Spleen (tissue), 11 donors: ENCODE results near the gene GALNT13. TPM values are rescaled to one million over a fixed set of nuclear protein-coding genes. Genes with fewer than 3 reads are reported as not detected.

Source experiments
- DNase-seq: peaks from one replicate; pipeline ENCODE4 v3.0.0-alpha.2; 2020
- H3K27ac ChIP-seq, 8 donors: fragments of 200-600 bp; sonication (generic) in 7 of 8; 1 replicate in 4 of 8; 2 replicates in 4 of 8; pipeline versions ENCODE4 v1.5.0 to v1.8.0; 2016 to 2021; ENCODE audit warnings: inconsistent platforms in 4 of 8, mild to moderate bottlenecking in 4 of 8, moderate library complexity in 1 of 8
- H3K27me3 ChIP-seq, 7 donors: fragments of 200-600 bp; sonication (generic) in 6 of 7; replicated peaks in 1 of 7; 1 replicate in 4 of 7; 2 replicates in 3 of 7; pipeline versions ENCODE4 v1.5.0 to v1.8.0; 2016 to 2021; ENCODE audit warnings: inconsistent platforms in 3 of 7, mild to moderate bottlenecking in 1 of 7
- H3K36me3 ChIP-seq, 6 donors: fragments of 200-600 bp; sonication (generic) in 5 of 6; 1 replicate in 4 of 6; 2 replicates in 2 of 6; pipeline versions ENCODE4 v1.5.0 to v1.8.0; 2016 to 2021; ENCODE audit warnings: inconsistent platforms in 2 of 6
- H3K4me1 ChIP-seq, 6 donors: fragments of 200-600 bp; sonication (generic) in 5 of 6; 1 replicate in 3 of 6; 2 replicates in 3 of 6; pipeline versions ENCODE4 v1.5.0 to v1.8.0; 2016 to 2021; ENCODE audit warnings: inconsistent platforms in 3 of 6
- H3K4me3 ChIP-seq, 8 donors: fragments of 200-600 bp; sonication (generic) in 7 of 8; 1 replicate in 4 of 8; 2 replicates in 4 of 8; pipeline versions ENCODE4 v1.5.0 to v1.8.0; 2016 to 2021; ENCODE audit warnings: inconsistent platforms in 4 of 8, mild to moderate bottlenecking in 4 of 8, moderate library complexity in 2 of 8
- H3K9me3 ChIP-seq, 8 donors: fragments of 200-600 bp; sonication (generic) in 7 of 8; 1 replicate in 4 of 8; 2 replicates in 4 of 8; pipeline versions ENCODE4 v1.5.0 to v1.8.0; 2016 to 2021; ENCODE audit warnings: inconsistent platforms in 4 of 8
- POLR2A ChIP-seq, 3 donors: fragments of 450-650 bp; IDR thresholded peaks; one replicate each; pipeline ENCODE4 v1.5.1; 2017; ENCODE audit warnings: antibody characterized with exemption in 3 of 3, mild to moderate bottlenecking in 1 of 3
- POLR2AphosphoS5 ChIP-seq, 3 donors: sonication (generic); formaldehyde crosslinking; IDR thresholded peaks; one replicate each; pipeline ENCODE4 v1.5.1; 2017; ENCODE audit warnings: antibody characterized with exemption in 3 of 3
- WGBS, 5 donors: extraction: QIAGEN DNeasy Blood & Tissue Kit in 3 of 5; methylation state at CpG; one replicate each; pipeline versions ENCODE4 v1.1.5 to v1.1.7; 2013 to 2018; 5-methylcytosine and 5-hydroxymethylcytosine counted together
- intact Hi-C: fragments of 100-400 bp; cut with DNase I; formaldehyde crosslinking; loops from one replicate; pipeline ENCODE4 v1.15.0; 2023; ENCODE audit warnings: low total_unique reads
- polyA plus RNA-seq, 3 donors: library from polyadenylated mRNA; stranded (reverse); fragments of 200-250 nt; gene quantifications; one replicate each; pipeline ENCODE4 v1.2.1, GENCODE V29; 2013
- total RNA-seq, 7 donors: library from RNA; depleted of rRNA in 3 of 7; stranded (reverse); fragments of >200 nt in 3 of 7; fragmentation: NEBNext Ultra II Directional in 4 of 7; extraction: Animal tissue kit (Norgen Biotek cat#: 25700) in 4 of 7; gene quantifications; one replicate each; pipeline versions ENCODE4 v1.1.0 to v1.2.1, GENCODE V29; 2016 to 2021
- TF ChIP-seq, protein P1 (sequence below), 11 experiments: fragments of 200-600 bp in 7 of 11; fragments of 450-650 bp in 4 of 11; sonication (generic) in 4 of 11; IDR thresholded peaks in 8 of 11; conservative IDR thresholded peaks in 3 of 11; 1 replicate in 7 of 11; 2 replicates in 4 of 11; pipeline versions ENCODE4 v1.4.0 to v1.8.0; 2016 to 2021; ENCODE audit warnings: antibody characterized with exemption in 11 of 11, inconsistent platforms in 4 of 11, mild to moderate bottlenecking in 1 of 11
- donor health status: healthy with polysubstance abuse.
- donor health status: DM: no; HTN: no; CAD: no; lungs with moderate emphysema.
- donor health status: DM: no; HTN: no; CAD: no.
- donor health status: Bipolar disorder and iron deficiency.
- donor health status: healthy.
- donor health status: DM: no; HTN: no; CAD: no.
- donor health status: DM: yes; HTN: yes; CAD: no.

Gene GALNT13
- total and polyA plus RNA-seq, 10 donors = 0.02 to 0.61 (median 0.11) TPM; not detected in 6

DNA sequence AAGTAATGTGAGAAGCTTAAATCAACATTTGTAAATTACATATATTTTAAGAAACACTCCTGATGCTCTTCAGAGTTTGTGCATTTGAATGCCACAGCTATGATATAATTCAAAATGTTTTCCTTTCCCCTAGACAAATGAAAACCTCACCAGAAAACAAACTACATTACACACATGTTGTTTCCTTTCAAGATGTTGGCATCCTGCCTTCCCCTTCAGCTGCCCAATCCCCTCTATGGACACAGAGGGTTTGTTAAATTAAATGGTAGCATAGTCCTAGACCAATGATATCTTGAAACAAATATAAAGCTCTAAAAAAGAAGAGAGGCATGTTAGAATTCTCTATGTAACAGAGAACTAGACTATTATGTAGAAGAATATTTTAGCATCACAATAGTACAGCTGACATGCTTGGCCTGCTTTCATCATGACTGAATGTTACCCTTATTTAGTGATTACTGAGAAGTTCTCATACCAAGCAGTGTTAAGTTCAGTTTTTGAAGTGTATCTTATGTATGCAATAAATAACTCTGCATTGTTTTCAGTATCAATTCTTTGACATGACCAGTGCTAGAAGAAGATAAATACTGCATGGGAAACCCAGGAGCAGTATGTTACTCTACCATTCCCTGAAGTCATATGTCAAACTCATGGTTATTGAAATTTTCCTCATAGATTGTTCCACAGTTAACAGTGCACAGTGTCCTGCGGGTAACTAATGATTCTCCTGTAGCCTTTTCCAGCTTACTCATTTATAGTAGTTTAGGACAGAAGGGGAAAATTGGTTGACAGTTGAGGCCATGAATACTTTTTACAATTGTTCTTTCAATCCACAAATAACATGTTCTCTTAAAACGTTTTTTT is 510.4 kb downstream of the GALNT13 start:
- Histone ChIP-seq H3K9me3 (no peaks in the 10 kb centered on the region), H3K4me3 (no peak overlapping the region), H3K27ac (no peak overlapping the region), H3K4me1 (no peaks in the 10 kb centered on the region), H3K36me3 (no peaks in the 10 kb centered on the region), H3K27me3 (no peaks in the 10 kb centered on the region)
- TF ChIP-seq POLR2AphosphoS5 (IDR thresholded peaks at IDR 0.05) = no peak
- TF ChIP-seq, protein P1, sequence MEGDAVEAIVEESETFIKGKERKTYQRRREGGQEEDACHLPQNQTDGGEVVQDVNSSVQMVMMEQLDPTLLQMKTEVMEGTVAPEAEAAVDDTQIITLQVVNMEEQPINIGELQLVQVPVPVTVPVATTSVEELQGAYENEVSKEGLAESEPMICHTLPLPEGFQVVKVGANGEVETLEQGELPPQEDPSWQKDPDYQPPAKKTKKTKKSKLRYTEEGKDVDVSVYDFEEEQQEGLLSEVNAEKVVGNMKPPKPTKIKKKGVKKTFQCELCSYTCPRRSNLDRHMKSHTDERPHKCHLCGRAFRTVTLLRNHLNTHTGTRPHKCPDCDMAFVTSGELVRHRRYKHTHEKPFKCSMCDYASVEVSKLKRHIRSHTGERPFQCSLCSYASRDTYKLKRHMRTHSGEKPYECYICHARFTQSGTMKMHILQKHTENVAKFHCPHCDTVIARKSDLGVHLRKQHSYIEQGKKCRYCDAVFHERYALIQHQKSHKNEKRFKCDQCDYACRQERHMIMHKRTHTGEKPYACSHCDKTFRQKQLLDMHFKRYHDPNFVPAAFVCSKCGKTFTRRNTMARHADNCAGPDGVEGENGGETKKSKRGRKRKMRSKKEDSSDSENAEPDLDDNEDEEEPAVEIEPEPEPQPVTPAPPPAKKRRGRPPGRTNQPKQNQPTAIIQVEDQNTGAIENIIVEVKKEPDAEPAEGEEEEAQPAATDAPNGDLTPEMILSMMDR (IDR thresholded peaks at IDR 0.05 in 8 of 11, conservative IDR thresholded peaks at IDR 0.05 in 3 of 11) = no peak
- no peak for TF ChIP-seq POLR2A (IDR thresholded peaks at IDR 0.05)
- DNase-seq = no peak
- intact Hi-C loops = no loop called here
- WGBS, 5 donors = 58 to 70% (median 64%) methylated on average over 2 of the region's 2 CpGs

DNA sequence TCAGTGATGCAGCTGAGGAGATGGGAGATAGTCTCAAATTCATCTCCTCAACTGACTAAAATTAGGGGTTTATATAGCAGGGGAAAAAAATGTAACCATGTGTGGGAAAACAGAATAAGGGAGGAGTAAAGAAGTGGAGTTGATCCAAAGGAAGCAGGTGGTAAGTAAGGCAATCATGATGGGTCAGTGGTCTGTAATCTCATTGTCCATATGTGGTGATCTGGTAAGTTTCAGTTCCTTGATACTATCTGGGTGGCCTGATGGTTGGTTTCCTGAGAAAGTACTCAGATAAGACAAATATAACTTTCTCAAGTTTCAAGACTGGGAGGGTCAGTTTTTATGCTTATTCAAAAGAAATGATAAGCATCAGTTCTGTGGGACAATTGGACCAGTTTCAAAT is 514.5 kb downstream of the GALNT13 start:
- no peak for TF ChIP-seq POLR2AphosphoS5 (IDR thresholded peaks at IDR 0.05)
- no peak for TF ChIP-seq POLR2A (IDR thresholded peaks at IDR 0.05)
- TF ChIP-seq, protein P1 (IDR thresholded peaks at IDR 0.05 in 8 of 11, conservative IDR thresholded peaks at IDR 0.05 in 3 of 11) = no peak
- intact Hi-C loops = no loop called here
- no peaks in the 10 kb centered on the region for H3K4me1 ChIP-seq

GRCh38 chr2:154391051-154391450 is 519.3 kb downstream of the GALNT13 start:
- Histone ChIP-seq H3K4me3 (no peak overlapping the region), H3K27ac (no peak overlapping the region), H3K36me3 (no peaks in the 10 kb centered on the region), H3K9me3 (peaks cover 0 to 28% (median 22%) of the 10 kb centered on the region in 8 donors), H3K27me3 (no peaks in the 10 kb centered on the region), H3K4me1 (no peaks in the 10 kb centered on the region)
- no peak for DNase-seq
- TF ChIP-seq POLR2AphosphoS5 (IDR thresholded peaks at IDR 0.05) (no peak), POLR2A (IDR thresholded peaks at IDR 0.05) (no peak)
- TF ChIP-seq, protein P1 (IDR thresholded peaks at IDR 0.05 in 8 of 11, conservative IDR thresholded peaks at IDR 0.05 in 3 of 11) = no peak
- WGBS, 5 donors = 84 to 95% (median 91%) methylated on average over 1 of the region's 1 CpG
- intact Hi-C loops = no loop called here

More for the DNA sequence above, 514.5 kb downstream of the GALNT13 start:
- Histone ChIP-seq H3K27me3 (no peaks in the 10 kb centered on the region), H3K27ac (no peak overlapping the region), H3K4me3 (no peak overlapping the region), H3K9me3 (peaks cover 0 to 24% (median 22%) of the 10 kb centered on the region in 8 donors), H3K36me3 (no peaks in the 10 kb centered on the region)
- DNase-seq = no peak

DNA sequence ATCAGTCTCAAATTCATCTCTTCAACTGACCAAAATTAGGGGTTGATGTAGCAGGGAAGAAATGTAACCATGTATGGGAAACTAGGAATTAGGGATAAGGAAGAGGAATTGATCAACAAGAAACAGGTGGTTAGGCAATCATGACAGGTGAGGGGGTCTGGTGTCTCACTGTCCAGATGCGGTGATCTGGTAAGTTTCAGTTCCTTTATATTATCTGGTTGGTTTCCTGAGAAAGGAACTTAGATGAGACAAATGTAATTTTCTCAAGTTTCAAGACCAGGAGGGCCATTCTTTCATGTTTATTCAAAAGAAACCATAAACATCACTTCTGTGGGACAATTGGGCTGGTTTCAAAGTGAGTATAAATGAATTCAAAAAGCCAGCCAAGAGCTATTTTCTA is 520.5 kb downstream of the GALNT13 start:
- peak overlapping the region in 1 of 8 donors; percentile 22 for H3K27ac ChIP-seq
- no peaks in the 10 kb centered on the region for H3K27me3 ChIP-seq
- no peak overlapping the region for H3K4me3 ChIP-seq
- H3K4me1 ChIP-seq = no peaks in the 10 kb centered on the region
- peaks cover 0 to 28% (median 22%) of the 10 kb centered on the region in 8 donors for H3K9me3 ChIP-seq
- intact Hi-C loops = no loop called here
- H3K36me3 ChIP-seq = no peaks in the 10 kb centered on the region
- 44 to 53% (median 50%) methylated on average over 1 of the region's 1 CpG for WGBS, 5 donors
- TF ChIP-seq POLR2A (IDR thresholded peaks at IDR 0.05) (no peak), POLR2AphosphoS5 (IDR thresholded peaks at IDR 0.05) (no peak)
- TF ChIP-seq, protein P1 (IDR thresholded peaks at IDR 0.05 in 8 of 11, conservative IDR thresholded peaks at IDR 0.05 in 3 of 11) = no peak
- no peak for DNase-seq
